ENCODE data around the gene MLLT3. TPM values are rescaled to one million over a fixed set of nuclear protein-coding genes. Genes with fewer than 3 reads are reported as not detected.

The MLLT3 gene
- total and polyA plus RNA-seq, 2 of the 8 experiments (the other 6 are each of a cell fraction or from before 2014, with no cell fraction given), result 5.9 to 9.6 TPM

DNA sequence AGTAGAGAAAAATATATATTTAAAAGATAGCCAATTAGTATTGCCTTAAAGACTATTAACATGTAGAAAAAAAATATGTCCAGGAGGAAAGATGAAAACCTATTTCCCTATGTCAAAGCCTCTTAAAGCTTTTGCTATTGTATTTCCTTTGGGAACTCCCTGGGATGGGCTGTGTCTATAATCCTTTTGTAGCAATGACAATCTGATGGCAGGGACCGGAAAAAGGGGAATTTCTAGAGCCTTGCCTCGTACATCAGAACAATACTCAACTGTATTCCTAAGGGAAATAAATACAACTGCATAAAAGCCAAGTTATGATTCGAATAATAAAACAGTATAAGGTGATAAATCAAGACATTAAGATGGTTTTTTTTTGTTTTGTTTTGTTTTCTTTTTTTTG is 257.3 kb downstream of the MLLT3 start (continued):
- no peak for TF ChIP-seq ZNF274 (IDR thresholded peaks at IDR 0.05; ENCODE audit: borderline replicate concordance, extremely low read depth, low read length)

DNA sequence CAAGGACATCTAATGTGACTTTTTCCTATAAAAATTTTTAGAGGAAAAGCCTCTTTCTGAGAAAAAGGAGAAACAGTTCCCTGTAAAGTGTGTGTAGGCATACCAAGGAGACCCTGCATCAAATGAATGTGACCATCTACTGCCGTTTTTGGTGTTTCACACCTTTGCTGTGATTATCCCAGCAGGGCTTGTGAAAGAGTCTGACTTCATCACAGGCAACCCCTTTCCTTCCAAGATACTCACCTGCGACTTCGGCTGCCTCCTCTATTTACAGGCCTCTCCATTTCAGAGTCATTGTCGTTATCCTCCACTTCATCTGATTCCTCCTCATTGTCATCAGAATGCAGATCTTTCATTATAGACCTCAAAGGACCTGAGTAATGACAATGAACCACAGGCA is 259.1 kb downstream of the MLLT3 start:
- Histone ChIP-seq H3K18ac (ENCODE audit: extremely low read depth, low read length) (no peak overlapping the region), H3K9ac (replicated peaks in 1 of 4; ENCODE audit: extremely low read depth in 1 of 4, low read depth in 3 of 4, low read length in 3 of 4) (no peak overlapping the region), H3K79me2 (ENCODE audit: control insufficient read depth in 1 of 2, insufficient read depth in 2 of 2, low read length in 2 of 2) (no peaks in the 10 kb centered on the region), H3K4me2 (ENCODE audit: insufficient read depth in 1 of 2, low read depth in 2 of 2, low read length in 2 of 2) (no peak overlapping the region), H3K27me3 (replicated peaks in 1 of 4; ENCODE audit: control insufficient read depth in 3 of 4, extremely low read depth in 1 of 4, insufficient read depth in 3 of 4, low read length in 3 of 4) (no peaks in the 10 kb centered on the region), H4K20me1 (replicated peaks in 1 of 2; ENCODE audit: control insufficient read depth in 1 of 2, insufficient read depth in 2 of 2, low read length in 2 of 2) (no peaks in the 10 kb centered on the region), H3K56ac (replicated peaks; ENCODE audit: insufficient read length, low read depth, low read length) (no peak overlapping the region), H3K4ac (replicated peaks; ENCODE audit: insufficient read length, low read depth, low read length) (no peak overlapping the region), H2BK15ac (ENCODE audit: low read length) (no peak overlapping the region), H2BK20ac (ENCODE audit: low read length) (no peak overlapping the region), H4K8ac (ENCODE audit: extremely low read depth, insufficient read depth, low read length) (no peak overlapping the region), H3K23me2 (ENCODE audit: low read depth, low read length) (no peaks in the 10 kb centered on the region), H2BK12ac (ENCODE audit: low read depth, low read length) (no peak overlapping the region), H3K27ac (ENCODE audit: low read depth, low read length) (no peak overlapping the region), H2BK5ac (ENCODE audit: low read depth, low read length) (no peak overlapping the region), H3K4me3 (ENCODE audit: extremely low read depth in 1 of 4, insufficient read depth in 2 of 4, low read depth in 3 of 4, low read length in 4 of 4) (no peak overlapping the region), H2AK5ac (ENCODE audit: low read depth, low read length) (no peak overlapping the region), H3K14ac (ENCODE audit: insufficient read length) (no peak overlapping the region), H2BK120ac (replicated peaks; ENCODE audit: low read depth, low read length) (no peak overlapping the region), H2AFZ (ENCODE audit: low read length) (no peak overlapping the region), H3K79me1 (ENCODE audit: low read depth, low read length) (no peaks in the 10 kb centered on the region), H3K9me3 (ENCODE audit: insufficient read depth in 2 of 2, low read depth in 1 of 2, low read length in 1 of 2) (no peaks in the 10 kb centered on the region), H3K4me1 (replicated peaks in 1 of 4; ENCODE audit: control insufficient read depth in 3 of 4, insufficient read depth in 4 of 4, low read length in 3 of 4) (no peaks in the 10 kb centered on the region), H4K5ac (ENCODE audit: insufficient read length, low read depth, low read length) (no peak overlapping the region), H4K91ac (replicated peaks; ENCODE audit: insufficient read length, low read length) (no peak overlapping the region), H3K23ac (ENCODE audit: insufficient read length) (no peak overlapping the region), H3K36me3 (ENCODE audit: control insufficient read depth in 2 of 4, insufficient read depth in 4 of 4, low read length in 3 of 4) (no peaks in the 10 kb centered on the region)
- ChIA-PET CTCF (ENCODE audit: partially characterized antibody) (no interaction called here), POLR2A (ENCODE audit: partially characterized antibody) (no interaction called here)
- 76% methylated on average over 4 of the region's 4 CpGs; no CpG with 5 or more reads in 1 of the 2 experiments for WGBS, 2 experiments (ENCODE audit: extremely low coverage in 1 of 2, insufficient coverage in 1 of 2, insufficient read length in 1 of 2, insufficient replicate concordance in 2 of 2, low coverage in 1 of 2, low lambda C conversion rate in 2 of 2, missing lambda C conversion rate in 1 of 2)
- no peak for TF ChIP-seq MAFK (IDR thresholded peaks at IDR 0.05; ENCODE audit: low read depth, low read length)
- DNase-seq (ENCODE audit: low read depth in 1 of 2, low spot score in 2 of 2) (no peak), FAIRE-seq (no peak)

Measured in H1 (cell line).